ENCODE results near the gene SND1.

DNA sequence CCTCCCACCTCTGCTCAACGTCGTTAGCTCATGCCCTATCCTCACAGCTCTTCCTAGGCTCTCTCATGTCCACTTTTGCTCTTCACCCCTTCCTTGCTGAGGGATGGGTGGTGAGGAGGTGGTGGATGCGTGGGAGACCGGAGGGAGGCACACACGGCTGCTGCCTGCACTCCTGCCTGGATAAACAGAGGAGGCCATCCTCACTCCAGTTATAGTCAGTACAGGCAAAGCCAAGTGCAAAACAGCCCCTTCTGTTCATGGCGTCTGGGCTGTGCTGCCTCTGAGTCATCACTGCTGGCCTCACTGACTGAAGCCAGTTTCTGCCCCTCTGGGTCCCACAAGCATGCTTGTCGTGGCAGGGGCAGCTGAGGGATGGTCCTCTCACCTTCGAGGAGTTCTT, 411.1 kb downstream of the SND1 start:
- no peak for TF ChIP-seq POLR2A (IDR thresholded peaks at IDR 0.05; ENCODE audit: low read length)
- no peak for TF ChIP-seq GATA1 (IDR thresholded peaks at IDR 0.05; ENCODE audit: low read depth, low read length)

All from erythroblast (primary cell).